H1 (cell line): Measurements from ENCODE around the gene ZNF74. TPM values are rescaled to one million over a fixed set of nuclear protein-coding genes. Genes with fewer than 3 reads are reported as not detected.
"Not testable (repeated sequence)": the region's sequence is repeated elsewhere in the genome, so short reads cannot be mapped to it uniquely, and the experiment has no call there.

Experiments used
- CTCF ChIA-PET: fragments of 300-600 bp; sonication (Branson Sonifier 250); formaldehyde crosslinking; loops from one replicate; lab custom pipeline; 2021; ENCODE audit not compliant: partially characterized antibody; lab: Charles Lee
- POLR2A ChIA-PET: fragments of 300-600 bp; sonication (Branson Sonifier 250); formaldehyde crosslinking; loops from one replicate; lab custom pipeline; 2021; ENCODE audit warnings: inconsistent platforms; ENCODE audit not compliant: partially characterized antibody; lab: Charles Lee
- DNase-seq, 2 experiments: peaks; one replicate each; pipeline versions ENCODE4 v3.0.0 to v3.0.0-alpha.2; 2010 to 2022; ENCODE audit warnings: low spot score in 2 of 2, low read depth in 1 of 2, mixed read lengths in 1 of 2
- FAIRE-seq: peaks from 2 replicates; lab custom pipeline; 2011; peaks lifted over from hg19 to GRCh38; lab: Jason Lieb, UNC
- H2AFZ ChIP-seq: 2 replicates; pipeline ENCODE4 v1.8.1; 2012; ENCODE audit warnings: low read length, inconsistent platforms
- H2AK5ac ChIP-seq: 2 replicates; pipeline ENCODE4 v1.6.1; 2013; ENCODE audit warnings: low read depth, low read length
- H2BK120ac ChIP-seq: replicated peaks from 2 replicates; pipeline ENCODE3; 2013; ENCODE audit warnings: low read depth, low read length, inconsistent platforms
- H2BK12ac ChIP-seq: 2 replicates; pipeline ENCODE4 v1.6.1; 2013; ENCODE audit warnings: low read depth, low read length
- H2BK15ac ChIP-seq: 2 replicates; pipeline ENCODE4 v1.6.1; 2013; ENCODE audit warnings: low read length
- H2BK20ac ChIP-seq: 2 replicates; pipeline ENCODE4 v1.6.1; 2013; ENCODE audit warnings: low read length
- H2BK5ac ChIP-seq: 2 replicates; pipeline ENCODE4 v1.6.1; 2013; ENCODE audit warnings: low read depth, low read length
- H3K14ac ChIP-seq: 2 replicates; pipeline ENCODE4 v1.6.1; 2013; ENCODE audit warnings: inconsistent platforms; ENCODE audit not compliant: insufficient read length
- H3K18ac ChIP-seq: 2 replicates; pipeline ENCODE4 v1.6.1; 2013; ENCODE audit warnings: low read length; ENCODE audit errors: extremely low read depth
- H3K23ac ChIP-seq: 2 replicates; pipeline ENCODE4 v1.6.1; 2013; ENCODE audit warnings: inconsistent platforms; ENCODE audit not compliant: insufficient read length
- H3K23me2 ChIP-seq: 2 replicates; pipeline ENCODE4 v1.6.1; 2013; ENCODE audit warnings: low read depth, low read length
- H3K27ac ChIP-seq: 2 replicates; pipeline ENCODE4 v1.6.1; 2011; ENCODE audit warnings: low read depth, low read length, inconsistent platforms
- H3K27me3 ChIP-seq, 4 experiments: replicated peaks in 1 of 4; 1 replicate in 1 of 4; 2 replicates in 3 of 4; pipeline versions ENCODE4 v1.6.1 to v1.8.1; 2011 to 2013; ENCODE audit warnings: low read length in 3 of 4, mild to moderate bottlenecking in 3 of 4, inconsistent platforms in 2 of 4, mixed read lengths in 2 of 4, moderate library complexity in 1 of 4; ENCODE audit not compliant: control insufficient read depth in 3 of 4, insufficient read depth in 3 of 4; ENCODE audit errors: extremely low read depth in 1 of 4
- H3K36me3 ChIP-seq, 4 experiments: 2 replicates each; pipeline versions ENCODE4 v1.6.1 to v1.8.1; 2011 to 2013; ENCODE audit warnings: mild to moderate bottlenecking in 4 of 4, low read length in 3 of 4, moderate library complexity in 2 of 4, control low read depth in 1 of 4, inconsistent platforms in 1 of 4; ENCODE audit not compliant: insufficient read depth in 4 of 4, control insufficient read depth in 2 of 4
- H3K4ac ChIP-seq: replicated peaks from 2 replicates; pipeline ENCODE3; 2013; ENCODE audit warnings: low read length, low read depth, mixed read lengths, inconsistent platforms; ENCODE audit not compliant: insufficient read length
- H3K4me1 ChIP-seq, 4 experiments: replicated peaks in 1 of 4; 1 replicate in 1 of 4; 2 replicates in 3 of 4; pipeline versions ENCODE4 v1.6.1 to v1.8.1; 2011 to 2013; ENCODE audit warnings: low read length in 3 of 4, inconsistent platforms in 2 of 4, mixed read lengths in 1 of 4; ENCODE audit not compliant: insufficient read depth in 4 of 4, control insufficient read depth in 3 of 4
- H3K4me2 ChIP-seq, 2 experiments: 2 replicates each; pipeline versions ENCODE4 v1.6.1 to v1.8.1; 2011 to 2013; ENCODE audit warnings: low read depth in 2 of 2, low read length in 2 of 2, control low read depth in 1 of 2, inconsistent platforms in 1 of 2, mild to moderate bottlenecking in 1 of 2; ENCODE audit not compliant: insufficient read depth in 1 of 2
- H3K4me3 ChIP-seq, 4 experiments: fragments of 200-600, 300-600 bp in 1 of 4; sonication (generic), shearing (Covaris generic), sonication (Bioruptor Twin) in 1 of 4; 2 replicates each; pipeline versions ENCODE4 v1.5.1 to v1.8.1; 2011 to 2016; ENCODE audit warnings: low read length in 4 of 4, low read depth in 3 of 4, control low read depth in 2 of 4, inconsistent platforms in 2 of 4, mild to moderate bottlenecking in 2 of 4, mixed read lengths in 1 of 4, moderate library complexity in 1 of 4; ENCODE audit not compliant: insufficient read depth in 2 of 4; ENCODE audit errors: extremely low read depth in 1 of 4
- H3K56ac ChIP-seq: replicated peaks from 2 replicates; pipeline ENCODE3; 2013; ENCODE audit warnings: low read depth, mild to moderate bottlenecking, mixed read lengths, low read length, inconsistent platforms; ENCODE audit not compliant: insufficient read length
- H3K79me1 ChIP-seq: 2 replicates; pipeline ENCODE4 v1.6.1; 2013; ENCODE audit warnings: low read depth, low read length, control low read depth
- H3K79me2 ChIP-seq, 2 experiments: 2 replicates each; pipeline versions ENCODE4 v1.6.1 to v1.8.1; 2012 to 2013; ENCODE audit warnings: low read length in 2 of 2, mild to moderate bottlenecking in 2 of 2, inconsistent platforms in 1 of 2; ENCODE audit not compliant: insufficient read depth in 2 of 2, control insufficient read depth in 1 of 2
- H3K9ac ChIP-seq, 4 experiments: replicated peaks in 1 of 4; 1 replicate in 1 of 4; 2 replicates in 3 of 4; pipeline versions ENCODE4 v1.6.1 to v1.8.1; 2011 to 2013; ENCODE audit warnings: low read depth in 3 of 4, low read length in 3 of 4, control low read depth in 2 of 4, mild to moderate bottlenecking in 2 of 4, moderate library complexity in 2 of 4, inconsistent platforms in 1 of 4; ENCODE audit errors: extremely low read depth in 1 of 4
- H3K9me3 ChIP-seq, 2 experiments: 2 replicates each; pipeline versions ENCODE4 v1.6.1 to v1.8.1; 2012 to 2013; ENCODE audit warnings: mild to moderate bottlenecking in 2 of 2, moderate library complexity in 2 of 2, control low read depth in 1 of 2, inconsistent platforms in 1 of 2, low read depth in 1 of 2, low read length in 1 of 2, mixed read lengths in 1 of 2; ENCODE audit not compliant: insufficient read depth in 2 of 2
- H4K20me1 ChIP-seq, 2 experiments: replicated peaks in 1 of 2; 2 replicates each; pipeline versions ENCODE3 to v1.8.1; 2011 to 2013; ENCODE audit warnings: inconsistent platforms in 2 of 2, low read length in 2 of 2, mild to moderate bottlenecking in 1 of 2; ENCODE audit not compliant: insufficient read depth in 2 of 2, control insufficient read depth in 1 of 2
- H4K5ac ChIP-seq: 2 replicates; pipeline ENCODE4 v1.6.1; 2013; ENCODE audit warnings: low read length, low read depth, mixed read lengths, inconsistent platforms; ENCODE audit not compliant: insufficient read length
- H4K8ac ChIP-seq: 2 replicates; pipeline ENCODE4 v1.8.0; 2013; ENCODE audit warnings: mild to moderate bottlenecking, moderate library complexity, low read length, inconsistent platforms; ENCODE audit not compliant: insufficient read depth; ENCODE audit errors: extremely low read depth
- H4K91ac ChIP-seq: replicated peaks from 2 replicates; pipeline ENCODE3; 2013; ENCODE audit warnings: low read length, mixed read lengths, inconsistent platforms; ENCODE audit not compliant: insufficient read length
- WGBS, 2 experiments: shearing (Covaris generic) in 1 of 2; methylation state at CpG; one replicate each; pipeline versions ENCODE4 v1.1.6 to v1.1.7; 2013 to 2015; ENCODE audit warnings: low lambda C conversion rate in 2 of 2, mixed read lengths in 2 of 2, inconsistent platforms in 1 of 2, low coverage in 1 of 2, missing lambda C conversion rate in 1 of 2; ENCODE audit not compliant: insufficient replicate concordance in 2 of 2, insufficient coverage in 1 of 2, insufficient read length in 1 of 2; ENCODE audit errors: extremely low coverage in 1 of 2, missing lambda C conversion rate in 1 of 2; 5-methylcytosine and 5-hydroxymethylcytosine counted together
- polyA plus RNA-seq, 7 experiments: library from polyadenylated mRNA; depleted of rRNA in 3 of 7; stranded (reverse) in 5 of 7; unstranded in 2 of 7; fragments of >200 nt in 5 of 7; fragments of 200-250 nt in 2 of 7; gene quantifications; 1 replicate in 5 of 7; 2 replicates in 1 of 7; 4 replicates in 1 of 7; pipeline versions ENCODE4 v1.2.1 to v1.2.3, GENCODE V29; 2011 to 2013; ENCODE audit warnings: missing spikeins in 2 of 7, mixed read lengths in 2 of 7
- total RNA-seq: library from RNA; stranded (reverse); fragmentation: NEBNext Ultra II Directional; extraction: Animal tissue kit (Norgen Biotek cat#: 25700); gene quantifications from 2 replicates; pipeline ENCODE4 v1.2.1, GENCODE V29; 2021

The ZNF74 gene
- total and polyA plus RNA-seq, 2 of the 8 experiments (the other 6 are each of a cell fraction or from before 2014, with no cell fraction given), result 29.7 to 45.7 TPM

GRCh38 chr22:20357967-20358366 is 36.0 kb upstream of the ZNF74 start:
- POLR2A ChIA-PET, result not testable (repeated sequence)

GRCh38 chr22:20358503-20359239 is 35.3 kb upstream of the ZNF74 start:
- H3K4me2 ChIP-seq, H3K14ac ChIP-seq, H4K5ac ChIP-seq, H2AFZ ChIP-seq, H3K56ac ChIP-seq, H3K23ac ChIP-seq, H3K36me3 ChIP-seq, H2BK12ac ChIP-seq, H3K27ac ChIP-seq, CTCF ChIA-PET, POLR2A ChIA-PET, H3K9me3 ChIP-seq, H2BK20ac ChIP-seq, H3K18ac ChIP-seq, FAIRE-seq, H4K91ac ChIP-seq, H4K8ac ChIP-seq, H3K79me2 ChIP-seq, H2BK5ac ChIP-seq, H3K23me2 ChIP-seq, H3K27me3 ChIP-seq, H3K9ac ChIP-seq, H3K4me3 ChIP-seq, H3K4me1 ChIP-seq, H2BK15ac ChIP-seq, H4K20me1 ChIP-seq, H2BK120ac ChIP-seq, H3K79me1 ChIP-seq, H3K4ac ChIP-seq, H2AK5ac ChIP-seq: not testable (repeated sequence)
- DNase-seq, result peak in 1 of 2 experiments; percentile 14
- WGBS, 2 experiments, result 100% methylated on average over 7 of the region's 103 CpGs; no CpG with 5 or more reads in 1 of the 2 experiments

More at GRCh38 chr22:20357967-20358366, 36.0 kb upstream of the ZNF74 start:
- H3K23me2 ChIP-seq, H3K4me1 ChIP-seq, H3K9ac ChIP-seq, H2BK5ac ChIP-seq, H4K91ac ChIP-seq, H4K8ac ChIP-seq, H4K5ac ChIP-seq, H3K4ac ChIP-seq, H3K27ac ChIP-seq, H3K23ac ChIP-seq, H3K4me3 ChIP-seq, H2AK5ac ChIP-seq, H3K9me3 ChIP-seq, H4K20me1 ChIP-seq, H3K36me3 ChIP-seq, H2BK120ac ChIP-seq, H3K79me2 ChIP-seq, H2BK20ac ChIP-seq, H2AFZ ChIP-seq, H2BK15ac ChIP-seq, FAIRE-seq, H3K4me2 ChIP-seq, H3K14ac ChIP-seq, H3K79me1 ChIP-seq, H3K18ac ChIP-seq, H2BK12ac ChIP-seq, CTCF ChIA-PET, H3K27me3 ChIP-seq, H3K56ac ChIP-seq: not testable (repeated sequence)
- 100% methylated on average over 2 of the region's 70 CpGs; no CpG with 5 or more reads in 1 of the 2 experiments for WGBS, 2 experiments
- DNase-seq, result peak in 1 of 2 experiments; percentile 8
